ENCODE measurements around the gene C5orf15.
"Not testable (repeated sequence)": the region's sequence is repeated elsewhere in the genome, so short reads cannot be mapped to it uniquely, and the experiment has no call there.

The C5orf15 gene

GRCh38 chr5:133957080-133957479, 11.3 kb downstream of the C5orf15 start:
- H3K4me3 Mint-ChIP-seq: no peak overlapping the region
- H3K27ac Mint-ChIP-seq: peak overlapping the region; percentile 73
- no peaks in the 10 kb centered on the region for H3K9me3 Mint-ChIP-seq
- H3K36me3 Mint-ChIP-seq: peaks cover 28% of the 10 kb centered on the region
- no peaks in the 10 kb centered on the region for H3K27me3 Mint-ChIP-seq
- ATAC-seq: peak; percentile 24
- H3K4me1 Mint-ChIP-seq: peaks cover 28% of the 10 kb centered on the region

- H3K4me3 Mint-ChIP-seq, ATAC-seq, H3K27ac Mint-ChIP-seq, H3K27me3 Mint-ChIP-seq, H3K9me3 Mint-ChIP-seq: not testable (repeated sequence)
- Mint-ChIP-seq H3K4me1 (peaks cover 26% of the 10 kb centered on the region), H3K36me3 (peaks cover 28% of the 10 kb centered on the region)
Measured at GRCh38 chr5:133956196-133956595, 12.2 kb downstream of the C5orf15 start.

GRCh38 chr5:133953568-133954145, 14.8 kb downstream of the C5orf15 start:
- H3K4me1 Mint-ChIP-seq: peaks cover 13% of the 10 kb centered on the region
- no peaks in the 10 kb centered on the region for H3K9me3 Mint-ChIP-seq
- H3K27me3 Mint-ChIP-seq: no peaks in the 10 kb centered on the region
- no peak for ATAC-seq
- peak overlapping the region; percentile 10 for H3K27ac Mint-ChIP-seq
- no peak overlapping the region for H3K4me3 Mint-ChIP-seq
- peaks cover 16% of the 10 kb centered on the region for H3K36me3 Mint-ChIP-seq

GRCh38 chr5:133952729-133953567, 15.5 kb downstream of the C5orf15 start:
- H3K27ac Mint-ChIP-seq: peak overlapping the region; percentile 62
- no peaks in the 10 kb centered on the region for H3K9me3 Mint-ChIP-seq
- no peaks in the 10 kb centered on the region for H3K27me3 Mint-ChIP-seq
- peaks cover 16% of the 10 kb centered on the region for H3K36me3 Mint-ChIP-seq
- H3K4me3 Mint-ChIP-seq: no peak overlapping the region
- H3K4me1 Mint-ChIP-seq: peaks cover 12% of the 10 kb centered on the region
- no peak for ATAC-seq

- Mint-ChIP-seq H3K4me1 (peaks cover 4% of the 10 kb centered on the region), H3K9me3 (no peaks in the 10 kb centered on the region), H3K27ac (peak overlapping the region; percentile 62), H3K4me3 (no peak overlapping the region), H3K27me3 (no peaks in the 10 kb centered on the region), H3K36me3 (peaks cover 16% of the 10 kb centered on the region)
- ATAC-seq: no peak
Measured at GRCh38 chr5:133950821-133951612, 17.4 kb downstream of the C5orf15 start.

- Mint-ChIP-seq H3K9me3 (no peaks in the 10 kb centered on the region), H3K4me1 (peaks cover 7% of the 10 kb centered on the region), H3K27me3 (no peaks in the 10 kb centered on the region), H3K27ac (no peak overlapping the region), H3K36me3 (peaks cover 3% of the 10 kb centered on the region), H3K4me3 (no peak overlapping the region)
- ATAC-seq: no peak
Measured at GRCh38 chr5:133948721-133949120, 19.7 kb downstream of the C5orf15 start.

GRCh38 chr5:133947431-133947841, 21.0 kb downstream of the C5orf15 start:
- Mint-ChIP-seq H3K4me1 (peaks cover 11% of the 10 kb centered on the region), H3K4me3 (no peak overlapping the region), H3K27ac (no peak overlapping the region), H3K36me3 (no peaks in the 10 kb centered on the region), H3K27me3 (no peaks in the 10 kb centered on the region), H3K9me3 (no peaks in the 10 kb centered on the region)
- no peak for ATAC-seq

- no peak for ATAC-seq
- Mint-ChIP-seq H3K27me3 (no peaks in the 10 kb centered on the region), H3K4me3 (no peak overlapping the region), H3K36me3 (no peaks in the 10 kb centered on the region), H3K4me1 (peaks cover 20% of the 10 kb centered on the region), H3K27ac (peak overlapping the region; percentile 19), H3K9me3 (no peaks in the 10 kb centered on the region)
Measured at GRCh38 chr5:133945568-133945967, 22.9 kb downstream of the C5orf15 start.

- no peak overlapping the region for H3K4me3 Mint-ChIP-seq
- H3K27ac Mint-ChIP-seq: no peak overlapping the region
- peaks cover 25% of the 10 kb centered on the region for H3K4me1 Mint-ChIP-seq
- H3K36me3 Mint-ChIP-seq: no peaks in the 10 kb centered on the region
- H3K9me3 Mint-ChIP-seq: peaks cover 3% of the 10 kb centered on the region
- H3K27me3 Mint-ChIP-seq: no peaks in the 10 kb centered on the region
- peak; percentile 78 for ATAC-seq
Measured at GRCh38 chr5:133944263-133945185, 23.9 kb downstream of the C5orf15 start.

- Mint-ChIP-seq H3K27me3 (no peaks in the 10 kb centered on the region), H3K27ac (no peak overlapping the region), H3K36me3 (no peaks in the 10 kb centered on the region), H3K4me1 (peaks cover 36% of the 10 kb centered on the region), H3K9me3 (peaks cover 4% of the 10 kb centered on the region), H3K4me3 (no peak overlapping the region)
- no peak for ATAC-seq
Measured at GRCh38 chr5:133943475-133943817, 25.0 kb downstream of the C5orf15 start.

- no peaks in the 10 kb centered on the region for H3K27me3 Mint-ChIP-seq
- peak overlapping the region; percentile 48 for H3K27ac Mint-ChIP-seq
Measured at GRCh38 chr5:133942614-133943474, 25.6 kb downstream of the C5orf15 start.

GRCh38 chr5:133941456-133942196, 26.8 kb downstream of the C5orf15 start:
- Mint-ChIP-seq H3K27ac (peak overlapping the region; percentile 42), H3K4me3 (no peak overlapping the region), H3K36me3 (peaks cover 2% of the 10 kb centered on the region), H3K27me3 (no peaks in the 10 kb centered on the region), H3K4me1 (peaks cover 54% of the 10 kb centered on the region), H3K9me3 (peaks cover 5% of the 10 kb centered on the region)
- no peak for ATAC-seq

More at GRCh38 chr5:133942614-133943474, 25.6 kb downstream of the C5orf15 start:
- no peak for ATAC-seq
- Mint-ChIP-seq H3K4me3 (no peak overlapping the region), H3K4me1 (peaks cover 42% of the 10 kb centered on the region), H3K9me3 (peaks cover 4% of the 10 kb centered on the region), H3K36me3 (no peaks in the 10 kb centered on the region)

- no peak for ATAC-seq
- no peak overlapping the region for H3K4me3 Mint-ChIP-seq
- peaks cover 11% of the 10 kb centered on the region for H3K9me3 Mint-ChIP-seq
- peak overlapping the region; percentile 62 for H3K27ac Mint-ChIP-seq
- peaks cover 5% of the 10 kb centered on the region for H3K36me3 Mint-ChIP-seq
- peaks cover 74% of the 10 kb centered on the region for H3K4me1 Mint-ChIP-seq
- no peaks in the 10 kb centered on the region for H3K27me3 Mint-ChIP-seq
Measured at GRCh38 chr5:133939668-133940067, 28.8 kb downstream of the C5orf15 start.
